Measurements from ENCODE around the gene ALOXE3. TPM values are rescaled to one million over a fixed set of nuclear protein-coding genes. Genes with fewer than 3 reads are reported as not detected.

ALOXE3 gene
- total and polyA plus RNA-seq, 12 donors = not detected

DNA sequence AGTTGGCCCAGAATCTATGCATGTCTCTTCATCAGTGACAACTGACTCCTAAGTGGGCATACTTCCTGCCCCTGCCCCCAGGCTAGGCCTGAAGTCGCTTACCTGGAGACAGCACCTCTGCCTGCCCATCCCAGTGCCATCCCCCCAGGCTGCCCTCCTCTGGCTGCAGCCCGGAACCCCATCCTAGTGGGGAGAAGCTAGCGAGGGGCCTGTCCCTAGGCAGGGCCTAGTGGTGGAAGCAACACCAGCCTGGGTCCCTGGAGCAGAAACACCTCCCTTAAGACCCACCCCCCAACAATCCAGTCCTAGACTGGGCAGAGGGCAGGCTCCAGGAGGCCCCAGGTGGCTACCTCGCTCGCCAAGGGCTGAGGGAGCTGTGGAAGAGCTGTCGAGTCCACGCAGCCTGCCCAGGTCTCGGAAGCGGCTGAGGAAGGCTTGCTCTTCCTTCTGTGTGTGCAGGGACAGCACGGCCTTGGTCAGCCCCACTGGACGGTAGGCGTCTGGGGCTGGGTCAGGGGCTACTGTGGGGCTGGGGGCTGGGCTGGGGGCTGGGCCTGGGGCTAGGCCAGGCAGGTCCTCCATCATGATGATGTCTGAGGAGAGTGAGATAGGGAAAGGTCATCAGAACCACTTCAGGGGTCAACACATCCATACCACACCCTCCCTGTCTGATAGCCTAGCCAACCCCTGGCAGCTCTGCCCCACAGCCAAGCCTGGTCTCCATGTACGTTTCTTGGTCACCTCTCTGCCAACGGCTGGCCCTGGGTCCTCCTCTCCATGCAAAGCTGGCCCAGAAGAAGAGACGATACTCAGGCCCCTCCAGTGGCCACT, 26.3 kb upstream of the ALOXE3 start:
- WGBS, 4 donors = 63 to 88% (median 83%) methylated on average over 3 to 15 of the region's 15 CpGs
- no peak overlapping the region for H3K4me3 ChIP-seq
- H3K36me3 ChIP-seq (replicated peaks in 1 of 2) = peaks cover 0 to 100% of the 10 kb centered on the region in 2 donors
- H3K4me1 ChIP-seq (replicated peaks in 1 of 2) = peaks cover 0 to 19% of the 10 kb centered on the region in 2 donors
- peak overlapping the region in 2 of 5 donors; percentile 4 to 34 for H3K27ac ChIP-seq
- H3K9me3 ChIP-seq (replicated peaks in 1 of 3) = no peaks in the 10 kb centered on the region
- DNase-seq = peak in 2 of 7 donors; percentile 39 to 57
- intact Hi-C loops (cut with DNase I) = no loop called here
- no peaks in the 10 kb centered on the region for H3K27me3 ChIP-seq
- TF ChIP-seq, protein P1, sequence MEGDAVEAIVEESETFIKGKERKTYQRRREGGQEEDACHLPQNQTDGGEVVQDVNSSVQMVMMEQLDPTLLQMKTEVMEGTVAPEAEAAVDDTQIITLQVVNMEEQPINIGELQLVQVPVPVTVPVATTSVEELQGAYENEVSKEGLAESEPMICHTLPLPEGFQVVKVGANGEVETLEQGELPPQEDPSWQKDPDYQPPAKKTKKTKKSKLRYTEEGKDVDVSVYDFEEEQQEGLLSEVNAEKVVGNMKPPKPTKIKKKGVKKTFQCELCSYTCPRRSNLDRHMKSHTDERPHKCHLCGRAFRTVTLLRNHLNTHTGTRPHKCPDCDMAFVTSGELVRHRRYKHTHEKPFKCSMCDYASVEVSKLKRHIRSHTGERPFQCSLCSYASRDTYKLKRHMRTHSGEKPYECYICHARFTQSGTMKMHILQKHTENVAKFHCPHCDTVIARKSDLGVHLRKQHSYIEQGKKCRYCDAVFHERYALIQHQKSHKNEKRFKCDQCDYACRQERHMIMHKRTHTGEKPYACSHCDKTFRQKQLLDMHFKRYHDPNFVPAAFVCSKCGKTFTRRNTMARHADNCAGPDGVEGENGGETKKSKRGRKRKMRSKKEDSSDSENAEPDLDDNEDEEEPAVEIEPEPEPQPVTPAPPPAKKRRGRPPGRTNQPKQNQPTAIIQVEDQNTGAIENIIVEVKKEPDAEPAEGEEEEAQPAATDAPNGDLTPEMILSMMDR (IDR thresholded peaks at IDR 0.05) = no peak
- no peak for TF ChIP-seq POLR2A (IDR thresholded peaks at IDR 0.05)

DNA sequence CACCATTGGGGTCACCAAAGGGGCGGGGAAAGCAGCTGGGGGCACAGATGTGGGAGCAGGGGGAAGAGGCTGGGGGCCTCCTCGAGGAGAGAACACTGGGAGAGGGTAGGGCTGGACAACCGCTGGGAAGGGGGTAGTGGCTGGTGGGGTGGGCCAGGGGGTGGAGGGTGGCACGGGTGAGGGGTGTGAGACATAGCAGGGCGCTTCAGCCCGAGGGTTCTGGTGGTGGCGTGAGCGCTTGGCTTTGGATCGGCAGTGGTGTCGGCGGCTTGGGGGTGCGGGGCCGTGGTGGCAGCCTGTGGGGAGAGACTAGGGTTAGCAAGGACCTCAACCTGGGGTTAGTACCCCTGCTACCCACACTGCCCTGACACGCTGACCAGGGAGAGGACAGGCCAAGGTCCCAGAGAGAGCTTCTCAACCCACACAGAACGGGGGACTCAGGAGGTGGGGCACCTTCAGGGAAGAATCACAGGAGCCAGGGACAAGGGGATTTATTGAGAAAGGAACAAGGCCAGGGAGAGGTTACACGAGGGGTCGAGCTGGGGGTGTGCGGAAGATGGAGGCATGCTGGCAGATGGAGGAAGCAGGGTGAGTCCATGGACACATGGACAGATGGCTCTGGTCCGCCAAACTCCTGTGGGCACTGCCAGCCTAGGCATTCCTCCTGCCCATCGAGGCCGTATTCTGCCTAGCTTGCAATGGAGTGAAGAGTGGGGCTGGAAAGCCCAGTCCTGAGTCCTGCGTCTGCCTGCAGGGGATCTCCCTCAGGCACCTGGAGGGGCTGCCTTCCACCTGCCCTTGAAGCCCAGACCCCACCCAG, 25.5 kb upstream of the ALOXE3 start:
- 83 to 88% (median 86%) methylated on average over 18 to 22 of the region's 22 CpGs for WGBS, 4 donors
- Histone ChIP-seq H3K36me3 (replicated peaks in 1 of 2) (peaks cover 0 to 95% of the 10 kb centered on the region in 2 donors), H3K4me1 (replicated peaks in 1 of 2) (peaks cover 0 to 24% of the 10 kb centered on the region in 2 donors), H3K4me3 (no peak overlapping the region), H3K27ac (peak overlapping the region in 3 of 5 donors; percentile 4 to 34 (median 31)), H3K9me3 (replicated peaks in 1 of 3) (no peaks in the 10 kb centered on the region), H3K27me3 (no peaks in the 10 kb centered on the region)
- TF ChIP-seq, protein P1 (IDR thresholded peaks at IDR 0.05) = no peak
- TF ChIP-seq POLR2A (IDR thresholded peaks at IDR 0.05) = no peak
- intact Hi-C loops (cut with DNase I) = no loop called here
- DNase-seq = peak in 1 of 7 donors; percentile 59

DNA sequence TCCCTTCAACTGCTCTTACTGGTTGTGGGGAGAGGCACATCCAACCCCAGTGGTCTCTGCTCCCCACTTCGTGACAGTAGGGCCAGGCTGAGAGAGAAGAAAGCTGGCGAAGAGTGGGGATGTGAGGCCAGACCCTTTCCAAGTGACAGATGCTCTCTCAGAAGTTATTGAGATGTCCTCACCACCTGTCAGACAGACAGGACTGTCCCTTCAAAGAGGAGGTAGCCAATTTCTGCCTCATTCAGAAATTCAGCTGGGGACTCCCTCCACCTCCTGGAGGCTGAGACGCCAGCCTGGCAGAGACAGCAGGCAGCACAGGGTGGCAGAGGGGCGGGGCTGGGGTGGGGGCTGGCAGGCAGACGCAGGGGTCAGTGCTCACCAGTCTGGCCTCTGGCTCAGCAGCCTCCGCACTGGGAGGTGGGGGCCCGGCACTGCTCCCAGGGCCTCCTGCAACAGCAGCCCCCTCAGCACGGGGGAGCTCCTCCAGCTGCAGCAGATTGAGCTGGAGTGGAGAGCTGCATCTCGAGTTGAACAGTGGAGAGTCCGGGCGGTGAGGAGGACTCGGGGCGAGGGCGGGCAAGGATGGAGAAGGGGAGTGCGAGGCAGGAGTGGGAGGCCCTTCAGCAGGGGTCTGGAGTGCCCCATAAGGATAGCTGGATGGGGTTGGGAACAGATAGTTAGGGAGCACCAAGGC, 24.7 kb upstream of the ALOXE3 start:
- Histone ChIP-seq H3K27me3 (no peaks in the 10 kb centered on the region), H3K4me1 (replicated peaks in 1 of 2) (peaks cover 0 to 29% of the 10 kb centered on the region in 2 donors), H3K36me3 (replicated peaks in 1 of 2) (peaks cover 0 to 88% of the 10 kb centered on the region in 2 donors), H3K9me3 (replicated peaks in 1 of 3) (no peaks in the 10 kb centered on the region), H3K4me3 (no peak overlapping the region), H3K27ac (peak overlapping the region in 3 of 5 donors; percentile 4 to 34 (median 31))
- WGBS, 4 donors = 76 to 86% (median 81%) methylated on average over 10 to 15 of the region's 15 CpGs
- peak in 2 of 7 donors; percentile 26 to 55 for DNase-seq
- intact Hi-C loops (cut with DNase I) = no loop called here
- no peak for TF ChIP-seq POLR2A (IDR thresholded peaks at IDR 0.05)
- TF ChIP-seq, protein P1 (IDR thresholded peaks at IDR 0.05) = no peak
